A673 (cell line): ENCODE results near the gene CFP.

Experiments
- CTCF ChIP-seq: fragments of 300-800, 200-600 bp; sonication (generic); conservative IDR thresholded peaks from 2 replicates; pipeline ENCODE4 v1.5.1; 2017; ENCODE audit warnings: low read depth, mild to moderate bottlenecking, antibody characterized with exemption, low read length, moderate library complexity, mixed read lengths
- EZH2 ChIP-seq: fragments of 200-600 bp; sonication (generic); IDR thresholded peaks from 2 replicates; pipeline ENCODE4 v1.6.1; 2017; ENCODE audit warnings: borderline replicate concordance, low read depth, mild to moderate bottlenecking, mixed read lengths, antibody characterized with exemption, low read length; ENCODE audit not compliant: poor library complexity, severe bottlenecking

GRCh38 chrX:47658301-47658683 lies 28.6 kb upstream of the CFP start:
- TF ChIP-seq EZH2 (no peak), CTCF (no peak)
